Central memory CD4-positive, alpha-beta T cell (primary cell): ENCODE measurements around the gene HOTAIR.

ENCODE experiments used
- DNase-seq: peaks from one replicate; pipeline ENCODE4 v3.0.0; 2022
- total RNA-seq, 3 experiments: gene quantifications; one replicate each; lab custom pipeline; 2026; lab: John Stamatoyannopoulos, UW

The HOTAIR gene
- total RNA-seq = 0 reads per million in 3 experiments

- no peak for DNase-seq
Observed at GRCh38 chr12:53974084-53975063, at the start of gene HOTAIR. TSS of gene HOTAIR (minus strand) at chr12:53974954.

GRCh38 chr12:54024127-54024526 lies 49.4 kb upstream of the HOTAIR start:
- DNase-seq = no peak

GRCh38 chr12:54022960-54023884 lies 48.5 kb upstream of the HOTAIR start:
- no peak for DNase-seq

GRCh38 chr12:54021432-54022013 lies 46.8 kb upstream of the HOTAIR start:
- no peak for DNase-seq

GRCh38 chr12:54020591-54021405 lies 46.0 kb upstream of the HOTAIR start:
- DNase-seq = no peak

GRCh38 chr12:54019924-54020590 lies 45.3 kb upstream of the HOTAIR start:
- DNase-seq = no peak

- no peak for DNase-seq
Observed at GRCh38 chr12:54019091-54019811, 44.5 kb upstream of the HOTAIR start.

GRCh38 chr12:54018468-54018984 lies 43.8 kb upstream of the HOTAIR start:
- no peak for DNase-seq

GRCh38 chr12:54017878-54018467 lies 43.2 kb upstream of the HOTAIR start:
- DNase-seq = peak; percentile 66

GRCh38 chr12:54017027-54017788 lies 42.5 kb upstream of the HOTAIR start:
- no peak for DNase-seq

- DNase-seq = no peak
Observed at GRCh38 chr12:54016478-54016964, 41.8 kb upstream of the HOTAIR start.

GRCh38 chr12:54016051-54016450 lies 41.3 kb upstream of the HOTAIR start:
- no peak for DNase-seq

- DNase-seq = no peak
Observed at GRCh38 chr12:54015018-54015931, 40.5 kb upstream of the HOTAIR start.

GRCh38 chr12:54014377-54015017 lies 39.7 kb upstream of the HOTAIR start:
- no peak for DNase-seq

GRCh38 chr12:54012631-54013409 lies 38.1 kb upstream of the HOTAIR start:
- no peak for DNase-seq
